ENCODE data around the gene VSTM5.
A peak's percentile ranks its signal among the peaks of the same experiment; 100 is the strongest.
"Not testable (repeated sequence)": the region's sequence is repeated elsewhere in the genome, so short reads cannot be mapped to it uniquely, and the experiment has no call there.

VSTM5 gene

GRCh38 chr11:93850594-93851018 lies at the start of gene VSTM5:
VSTM5 (minus strand) TSS chr11:93850618; CDS start chr11:93850502, 116 bp downstream.
- no peak for DNase-seq (ENCODE audit: low read depth in 3 of 3)

GRCh38 chr11:93895106-93895862 lies 44.9 kb upstream of the VSTM5 start:
- peak in 1 of 3 donors; percentile 1 for DNase-seq (ENCODE audit: low read depth in 3 of 3)

GRCh38 chr11:93890391-93891051 lies 40.1 kb upstream of the VSTM5 start:
- DNase-seq (ENCODE audit: low read depth in 3 of 3) = no peak

GRCh38 chr11:93887111-93887510 lies 36.7 kb upstream of the VSTM5 start:
- no peak for DNase-seq (ENCODE audit: low read depth in 3 of 3)

- not testable (repeated sequence) for DNase-seq (ENCODE audit: low read depth in 3 of 3)
Measured at GRCh38 chr11:93879114-93879513, 28.7 kb upstream of the VSTM5 start.

GRCh38 chr11:93875637-93876036 lies 25.2 kb upstream of the VSTM5 start:
- no peak for DNase-seq (ENCODE audit: low read depth in 3 of 3)

GRCh38 chr11:93871526-93871925 lies 21.1 kb upstream of the VSTM5 start:
- DNase-seq (ENCODE audit: low read depth in 3 of 3) = no peak

- DNase-seq (ENCODE audit: low read depth in 3 of 3) = no peak
Measured at GRCh38 chr11:93870616-93871015, 20.2 kb upstream of the VSTM5 start.

- DNase-seq (ENCODE audit: low read depth in 3 of 3) = no peak
Measured at GRCh38 chr11:93869830-93870229, 19.4 kb upstream of the VSTM5 start.

GRCh38 chr11:93868404-93868803 lies 18.0 kb upstream of the VSTM5 start:
- DNase-seq (ENCODE audit: low read depth in 3 of 3) = not testable (repeated sequence)

- no peak for DNase-seq (ENCODE audit: low read depth in 3 of 3)
Measured at GRCh38 chr11:93861808-93862207, 11.4 kb upstream of the VSTM5 start.

GRCh38 chr11:93858121-93858775 lies 7.8 kb upstream of the VSTM5 start:
- no peak for DNase-seq (ENCODE audit: low read depth in 3 of 3)

GRCh38 chr11:93857413-93858120 lies 7.1 kb upstream of the VSTM5 start:
- DNase-seq (ENCODE audit: low read depth in 3 of 3) = no peak

GRCh38 chr11:93852242-93852641 lies 1.8 kb upstream of the VSTM5 start:
- DNase-seq (ENCODE audit: low read depth in 3 of 3) = no peak

- DNase-seq (ENCODE audit: low read depth in 3 of 3) = no peak
Measured at GRCh38 chr11:93849751-93850593, 446 bp downstream of the VSTM5 start.

GRCh38 chr11:93849201-93849600 lies 1.2 kb downstream of the VSTM5 start:
- no peak for DNase-seq (ENCODE audit: low read depth in 3 of 3)

- no peak for DNase-seq (ENCODE audit: low read depth in 3 of 3)
Measured at GRCh38 chr11:93846411-93846810, 4.0 kb downstream of the VSTM5 start.

- no peak for DNase-seq (ENCODE audit: low read depth in 3 of 3)
Measured at GRCh38 chr11:93845181-93846092, 5.0 kb downstream of the VSTM5 start.

- no peak for DNase-seq (ENCODE audit: low read depth in 3 of 3)
Measured at GRCh38 chr11:93844568-93844967, 5.8 kb downstream of the VSTM5 start.

GRCh38 chr11:93843906-93844305 lies 6.5 kb downstream of the VSTM5 start:
- DNase-seq (ENCODE audit: low read depth in 3 of 3) = no peak

All from stimulated activated CD4-positive, alpha-beta T cell treated with anti-CD3 and anti-CD28 coated beads, TNF-alpha, amount 100 ng/mL, for 48 hours (primary cell).